GM10266 (cell line): ENCODE measurements around the gene ADAMTS15.

Experiments
- DNase-seq: peaks from one replicate; pipeline ENCODE4 v3.0.0; 2012; ENCODE audit errors: extremely low spot score
- TF ChIP-seq, protein P1 (sequence below): IDR thresholded peaks from 2 replicates; pipeline ENCODE4 v1.5.1; 2012; ENCODE audit warnings: mild to moderate bottlenecking, low read depth; ENCODE audit not compliant: control insufficient read depth, insufficient read depth; ENCODE audit errors: missing control alignments

Gene ADAMTS15

DNA sequence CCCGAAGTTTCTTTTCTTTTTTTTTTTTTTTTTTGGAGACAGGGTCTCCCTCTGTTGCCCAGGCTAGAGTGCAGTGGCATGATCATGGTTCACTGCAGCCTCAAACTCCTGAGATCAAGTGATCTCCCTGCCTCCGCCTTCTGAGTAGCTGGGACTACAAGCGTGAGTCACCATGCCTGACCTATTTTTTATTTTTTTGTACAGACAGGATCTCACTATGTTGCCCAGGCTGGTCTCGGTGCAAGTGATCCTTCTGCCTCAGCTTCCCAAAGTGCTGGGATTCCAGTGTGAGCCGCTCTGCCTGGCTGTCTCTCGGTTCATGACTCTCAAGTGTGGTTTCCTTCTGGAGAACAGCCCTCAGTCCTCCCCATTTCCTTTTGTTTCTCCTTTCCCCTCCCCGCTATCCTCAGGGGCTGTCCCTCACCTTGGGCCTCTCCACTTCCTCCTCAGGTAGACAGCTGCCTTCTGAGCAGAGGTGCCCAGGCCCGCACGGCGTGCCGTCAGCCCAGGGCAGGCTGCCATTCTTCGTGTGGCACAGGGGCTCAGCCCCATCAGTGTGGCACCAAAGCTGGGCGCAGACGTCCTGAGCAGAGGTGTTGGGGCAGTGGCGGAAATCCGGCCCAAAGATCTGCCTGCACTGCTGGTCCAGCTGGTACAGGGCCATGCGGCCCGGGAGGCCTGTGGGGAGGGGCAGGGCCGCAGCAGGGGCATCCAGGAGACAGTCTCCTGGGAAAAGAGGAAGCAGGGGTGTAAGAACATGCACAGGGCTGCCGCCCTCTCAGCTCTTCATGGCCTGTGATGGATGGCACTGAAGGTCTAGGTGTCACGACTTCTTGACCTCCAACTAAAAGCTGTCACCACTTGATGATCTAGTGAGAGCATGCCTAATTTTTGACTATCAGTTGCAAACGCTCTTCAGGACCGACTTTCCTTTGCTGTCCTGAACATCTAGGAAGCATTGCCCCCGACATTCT is 34.1 kb upstream of the ADAMTS15 start:
- no peak for DNase-seq
- TF ChIP-seq, protein P1, sequence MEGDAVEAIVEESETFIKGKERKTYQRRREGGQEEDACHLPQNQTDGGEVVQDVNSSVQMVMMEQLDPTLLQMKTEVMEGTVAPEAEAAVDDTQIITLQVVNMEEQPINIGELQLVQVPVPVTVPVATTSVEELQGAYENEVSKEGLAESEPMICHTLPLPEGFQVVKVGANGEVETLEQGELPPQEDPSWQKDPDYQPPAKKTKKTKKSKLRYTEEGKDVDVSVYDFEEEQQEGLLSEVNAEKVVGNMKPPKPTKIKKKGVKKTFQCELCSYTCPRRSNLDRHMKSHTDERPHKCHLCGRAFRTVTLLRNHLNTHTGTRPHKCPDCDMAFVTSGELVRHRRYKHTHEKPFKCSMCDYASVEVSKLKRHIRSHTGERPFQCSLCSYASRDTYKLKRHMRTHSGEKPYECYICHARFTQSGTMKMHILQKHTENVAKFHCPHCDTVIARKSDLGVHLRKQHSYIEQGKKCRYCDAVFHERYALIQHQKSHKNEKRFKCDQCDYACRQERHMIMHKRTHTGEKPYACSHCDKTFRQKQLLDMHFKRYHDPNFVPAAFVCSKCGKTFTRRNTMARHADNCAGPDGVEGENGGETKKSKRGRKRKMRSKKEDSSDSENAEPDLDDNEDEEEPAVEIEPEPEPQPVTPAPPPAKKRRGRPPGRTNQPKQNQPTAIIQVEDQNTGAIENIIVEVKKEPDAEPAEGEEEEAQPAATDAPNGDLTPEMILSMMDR = no peak

DNA sequence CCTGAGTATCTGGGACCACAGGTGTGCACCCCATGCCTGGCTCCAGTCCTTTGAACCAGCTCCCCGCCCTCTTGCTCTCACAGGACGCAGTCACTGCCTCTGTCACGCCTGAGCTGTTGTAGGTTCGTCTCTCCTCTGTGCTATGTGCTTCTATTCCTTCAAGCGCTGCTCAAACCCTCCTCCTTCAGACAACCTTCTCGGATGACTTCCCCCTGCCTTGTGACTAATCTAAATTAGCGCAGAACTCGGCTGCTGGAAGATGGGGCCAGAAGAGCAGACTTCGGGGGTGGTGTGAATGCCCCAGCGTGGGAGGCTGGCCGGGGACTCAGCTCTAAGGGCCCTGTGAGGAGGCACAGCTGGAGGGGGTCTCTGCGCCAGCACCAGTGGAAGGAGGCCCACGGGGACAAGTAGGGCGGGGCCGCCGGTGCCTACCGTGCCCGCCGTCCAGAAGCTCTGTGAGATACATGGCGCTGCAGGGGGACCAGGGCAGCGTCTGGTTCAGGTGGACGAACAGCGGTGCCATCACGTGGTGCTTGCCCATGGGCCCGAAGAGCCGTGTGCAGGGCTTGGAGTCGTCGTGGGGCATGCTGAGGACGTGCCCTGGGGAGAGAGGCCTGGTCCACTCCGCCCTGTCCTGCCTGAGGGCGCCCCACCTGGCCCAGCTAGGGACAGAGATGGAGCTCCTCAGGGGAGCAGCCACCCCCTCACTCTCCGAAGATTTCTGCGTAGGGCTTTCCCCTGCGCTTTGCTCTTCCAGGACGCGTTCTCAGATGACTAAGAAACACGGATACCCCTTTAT is 32.5 kb upstream of the ADAMTS15 start:
- DNase-seq = no peak
- TF ChIP-seq, protein P1 = no peak

DNA sequence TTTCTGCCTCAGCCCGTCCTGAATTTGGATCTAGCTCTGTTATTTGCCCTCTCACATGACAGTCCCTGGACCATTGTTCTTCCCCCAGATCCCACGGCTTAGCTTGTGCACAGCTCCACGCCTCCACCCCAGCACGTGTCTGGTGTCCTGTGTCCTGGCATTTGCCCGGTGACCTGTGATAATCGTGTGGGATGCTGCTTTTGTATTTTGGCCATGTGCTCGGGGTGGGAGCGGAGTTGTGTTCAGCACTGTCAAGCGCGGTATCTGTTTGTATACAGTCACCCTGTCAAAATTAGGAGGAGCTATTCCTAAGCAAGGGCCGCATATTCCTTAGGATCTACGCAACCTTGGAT is 31.9 kb upstream of the ADAMTS15 start:
- no peak for DNase-seq
- TF ChIP-seq, protein P1 = no peak

DNA sequence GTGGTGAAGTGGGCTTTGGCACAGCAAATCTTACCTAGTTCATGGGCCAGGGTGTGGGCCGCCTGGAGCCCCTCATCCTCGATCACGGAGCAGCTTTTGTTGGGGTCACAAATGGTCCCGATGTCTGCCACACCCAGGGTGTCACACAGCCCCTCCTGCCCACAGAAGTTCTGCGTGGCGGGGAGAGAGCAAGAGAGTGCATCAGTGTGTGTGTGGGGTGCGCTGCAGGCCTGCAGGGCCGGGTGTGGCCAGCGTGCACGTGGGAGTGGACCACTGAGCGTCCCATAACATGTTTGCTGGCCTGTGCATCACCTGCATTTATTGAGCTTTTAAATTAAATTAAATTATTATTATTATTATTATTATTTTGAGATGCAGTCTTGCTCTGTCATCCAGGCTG is 31.5 kb upstream of the ADAMTS15 start:
- TF ChIP-seq, protein P1 = no peak
- no peak for DNase-seq

DNA sequence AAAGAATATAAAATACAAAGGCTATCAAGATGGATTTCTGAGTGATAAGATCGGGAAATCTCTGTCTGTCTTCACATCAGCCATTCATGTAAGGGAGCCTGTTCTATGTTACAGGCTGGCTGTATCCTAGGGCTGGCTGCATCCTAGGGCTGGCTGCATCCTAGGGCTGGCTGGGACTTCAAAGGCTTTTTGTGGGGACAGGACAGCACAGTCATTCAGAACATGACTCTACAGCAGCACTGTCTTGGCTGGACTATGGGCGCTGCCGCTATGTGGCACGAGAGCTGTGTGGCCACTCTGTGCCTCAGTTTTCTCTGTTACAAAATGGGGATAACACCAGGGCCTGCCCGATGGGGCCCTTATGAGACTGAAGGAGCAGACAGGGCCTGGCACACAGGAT is 30.2 kb upstream of the ADAMTS15 start:
- TF ChIP-seq, protein P1 = no peak
- no peak for DNase-seq

DNA sequence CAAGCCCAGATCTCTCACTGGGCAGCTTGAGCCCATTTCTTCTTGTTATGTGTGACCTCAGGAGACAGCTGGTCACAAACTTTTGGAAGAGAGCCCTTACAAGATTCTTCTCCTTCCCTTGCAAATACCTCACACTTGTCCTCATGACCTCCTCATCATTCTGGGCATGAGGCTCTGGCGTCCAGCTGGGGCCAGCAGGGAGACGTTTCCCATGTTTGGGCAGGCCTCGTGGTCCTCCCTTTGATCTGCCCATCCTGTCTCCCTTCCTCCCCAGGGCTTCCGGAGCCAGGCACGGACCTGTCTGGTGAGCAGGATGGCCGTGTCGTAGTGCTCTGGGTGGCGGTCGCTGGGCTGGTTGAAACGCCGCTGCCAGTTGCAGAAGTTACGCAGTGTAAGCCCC is 29.7 kb upstream of the ADAMTS15 start:
- TF ChIP-seq, protein P1 = no peak
- no peak for DNase-seq
